Measurements from ENCODE around the gene DYNC1H1.
"Not testable (repeated sequence)": the region's sequence is repeated elsewhere in the genome, so short reads cannot be mapped to it uniquely, and the experiment has no call there.

The DYNC1H1 gene

GRCh38 chr14:101963656-101964296 is 597 bp upstream of the DYNC1H1 start:
- no peak for DNase-seq (ENCODE audit: low read depth)

GRCh38 chr14:101965181-101965544 is 790 bp downstream of the DYNC1H1 start:
- DNase-seq (ENCODE audit: low read depth), result peak; percentile 15

- no peak for DNase-seq (ENCODE audit: low read depth)
These were observed 1.7 kb downstream of the DYNC1H1 start for GRCh38 chr14:101965770-101966722.

- no peak for DNase-seq (ENCODE audit: low read depth)
These were observed 2.4 kb downstream of the DYNC1H1 start for GRCh38 chr14:101966742-101967141.

- no peak for DNase-seq (ENCODE audit: low read depth)
These were observed 3.8 kb downstream of the DYNC1H1 start for GRCh38 chr14:101968186-101968585.

GRCh38 chr14:101969481-101969880 is 5.1 kb downstream of the DYNC1H1 start:
- DNase-seq (ENCODE audit: low read depth), result no peak

- no peak for DNase-seq (ENCODE audit: low read depth)
These were observed 6.5 kb downstream of the DYNC1H1 start for GRCh38 chr14:101970830-101971400.

- not testable (repeated sequence) for DNase-seq (ENCODE audit: low read depth)
These were observed 7.1 kb downstream of the DYNC1H1 start for GRCh38 chr14:101971458-101971857.

GRCh38 chr14:101972126-101972866 is 7.9 kb downstream of the DYNC1H1 start:
- no peak for DNase-seq (ENCODE audit: low read depth)

- DNase-seq (ENCODE audit: low read depth), result no peak
These were observed 9.0 kb downstream of the DYNC1H1 start for GRCh38 chr14:101973356-101973755.

GRCh38 chr14:101975231-101975630 is 10.9 kb downstream of the DYNC1H1 start:
- no peak for DNase-seq (ENCODE audit: low read depth)

- DNase-seq (ENCODE audit: low read depth), result no peak
These were observed 13.1 kb downstream of the DYNC1H1 start for GRCh38 chr14:101977311-101978071.

- DNase-seq (ENCODE audit: low read depth), result no peak
These were observed 15.3 kb downstream of the DYNC1H1 start for GRCh38 chr14:101979666-101980065.

- DNase-seq (ENCODE audit: low read depth), result no peak
These were observed 15.9 kb downstream of the DYNC1H1 start for GRCh38 chr14:101980251-101980650.

GRCh38 chr14:101980700-101981099 is 16.3 kb downstream of the DYNC1H1 start:
- DNase-seq (ENCODE audit: low read depth), result no peak

GRCh38 chr14:101982621-101983020 is 18.2 kb downstream of the DYNC1H1 start:
- DNase-seq (ENCODE audit: low read depth), result no peak

GRCh38 chr14:101984831-101985230 is 20.5 kb downstream of the DYNC1H1 start:
- DNase-seq (ENCODE audit: low read depth), result not testable (repeated sequence)

- DNase-seq (ENCODE audit: low read depth), result no peak
These were observed 21.6 kb downstream of the DYNC1H1 start for GRCh38 chr14:101985957-101986356.

- no peak for DNase-seq (ENCODE audit: low read depth)
These were observed 22.6 kb downstream of the DYNC1H1 start for GRCh38 chr14:101986953-101987352.

- no peak for DNase-seq (ENCODE audit: low read depth)
These were observed 24.0 kb downstream of the DYNC1H1 start for GRCh38 chr14:101988377-101988776.

- no peak for DNase-seq (ENCODE audit: low read depth)
These were observed 27.0 kb downstream of the DYNC1H1 start for GRCh38 chr14:101991352-101991751.
